Stimulated activated CD8-positive, alpha-beta memory T cell treated with anti-CD3 and anti-CD28 coated beads, Interleukin-15, amount 100 ng/mL, for 1 hour (primary cell): ENCODE measurements around the gene PHLDB2.
A peak's percentile ranks its signal among the peaks of the same experiment; 100 is the strongest.

Experiments
- DNase-seq: peaks from one replicate; pipeline ENCODE4 v3.0.0-alpha.2; 2020; ENCODE audit warnings: low read depth

Gene PHLDB2

GRCh38 chr3:111851511-111851954, 7.5 kb upstream of the PHLDB2 start:
- no peak for DNase-seq

DNA sequence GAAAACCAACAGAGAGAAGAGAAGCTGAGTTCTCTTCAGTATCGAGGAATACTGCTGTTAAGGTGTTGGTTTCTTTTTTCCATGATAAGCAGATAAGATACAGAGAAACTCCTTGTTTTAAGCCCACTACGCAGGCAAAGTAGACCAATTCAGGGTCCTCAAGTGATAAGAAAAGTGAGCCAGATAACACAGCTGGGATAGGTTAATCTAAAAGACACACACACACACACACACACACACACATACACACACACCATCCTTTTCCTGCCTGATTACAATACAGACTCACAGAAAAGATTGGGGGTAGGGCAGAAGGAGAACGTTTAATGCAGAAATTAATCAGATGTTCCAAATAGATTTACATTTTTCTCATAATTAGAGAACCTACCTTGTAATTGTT, 6.5 kb upstream of the PHLDB2 start:
- no peak for DNase-seq

- DNase-seq = no peak
These were observed 6.0 kb upstream of the PHLDB2 start for GRCh38 chr3:111853068-111853467.

- no peak for DNase-seq
These were observed 4.1 kb upstream of the PHLDB2 start for GRCh38 chr3:111854990-111855389.

DNA sequence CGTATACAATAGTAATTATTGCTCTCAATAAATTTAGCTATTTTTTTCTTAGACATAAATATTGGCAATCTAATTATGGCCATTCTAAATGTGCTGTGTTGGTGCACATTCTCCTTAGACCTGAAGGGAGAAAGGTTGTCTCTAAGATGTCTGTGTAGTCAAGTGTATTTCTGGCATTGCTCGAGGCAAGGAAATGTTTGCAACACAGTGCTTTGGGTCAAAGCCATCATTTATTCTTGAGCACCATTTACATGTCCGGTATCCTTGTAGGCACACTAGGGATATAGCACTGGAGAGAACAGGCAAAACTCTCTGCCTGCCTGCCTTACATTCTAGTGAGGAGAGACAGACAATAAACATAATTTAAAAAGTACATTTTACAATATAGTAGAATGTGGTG, 2.6 kb upstream of the PHLDB2 start:
- DNase-seq = no peak

GRCh38 chr3:111857474-111857873, 1.6 kb upstream of the PHLDB2 start:
- no peak for DNase-seq

DNA sequence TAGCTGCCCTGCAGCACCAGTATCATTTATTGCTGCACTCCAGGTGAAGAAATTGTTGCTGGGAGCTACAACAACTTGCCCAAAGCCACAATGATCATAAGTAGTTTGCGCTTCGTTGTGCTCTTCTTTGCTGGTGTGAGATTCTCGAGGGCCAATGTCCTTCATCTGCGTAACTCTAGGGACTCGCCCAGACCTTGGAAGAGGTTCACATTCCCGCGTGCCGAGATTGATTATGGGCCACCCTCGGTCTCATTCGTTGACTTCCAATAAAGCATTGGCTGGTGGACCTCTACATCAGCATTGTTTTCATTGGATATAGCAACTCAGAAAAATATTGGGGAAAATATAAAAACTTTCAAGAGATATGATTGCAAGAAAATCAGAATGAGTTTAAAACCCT, 423 bp upstream of the PHLDB2 start:
- DNase-seq = no peak

DNA sequence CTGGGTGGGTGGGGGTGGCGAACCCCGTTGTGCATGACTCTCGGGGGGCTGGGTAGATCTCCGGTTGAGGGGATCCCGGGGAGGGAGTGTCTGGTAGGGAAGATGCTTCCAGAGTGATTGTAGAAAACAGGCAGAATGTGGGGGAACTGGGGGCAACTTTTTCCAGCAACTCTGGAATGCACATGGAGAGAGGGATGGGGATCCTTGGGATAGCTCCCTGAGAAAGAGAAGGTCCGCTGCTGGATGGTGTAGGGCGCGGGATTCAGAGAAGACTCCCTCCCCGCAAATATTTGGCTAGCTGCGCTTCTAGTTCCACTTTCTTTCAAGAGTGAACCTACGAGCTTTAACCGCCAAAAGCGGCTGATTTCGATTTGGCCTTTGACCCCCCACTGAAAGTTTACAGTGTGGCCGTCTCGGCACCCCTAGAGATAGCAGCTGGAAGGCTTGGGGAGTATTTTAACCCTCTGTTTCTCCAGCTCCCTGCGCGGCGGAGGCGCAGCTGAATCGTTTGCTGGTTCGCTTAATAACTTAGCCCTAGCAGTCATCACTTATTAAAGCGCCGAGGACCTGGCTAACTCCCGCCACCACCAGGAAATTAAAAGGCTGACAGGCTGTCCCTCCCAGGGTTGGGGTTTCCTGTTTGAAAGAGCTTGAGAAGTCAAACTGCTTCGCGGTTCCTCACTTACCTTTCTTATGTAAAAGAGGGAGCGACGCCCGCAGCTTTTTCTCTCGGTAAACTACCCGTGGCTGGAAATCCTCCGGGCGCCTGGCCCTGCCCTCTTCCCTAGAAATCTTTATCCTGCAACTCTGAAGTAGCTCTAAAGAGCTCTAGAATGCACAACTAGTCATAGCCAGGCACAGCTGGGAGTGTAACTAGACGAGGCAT, 1.2 kb downstream of the PHLDB2 start:
- peak; percentile 10 for DNase-seq

GRCh38 chr3:111861391-111861790, 2.3 kb downstream of the PHLDB2 start:
- DNase-seq = no peak

DNA sequence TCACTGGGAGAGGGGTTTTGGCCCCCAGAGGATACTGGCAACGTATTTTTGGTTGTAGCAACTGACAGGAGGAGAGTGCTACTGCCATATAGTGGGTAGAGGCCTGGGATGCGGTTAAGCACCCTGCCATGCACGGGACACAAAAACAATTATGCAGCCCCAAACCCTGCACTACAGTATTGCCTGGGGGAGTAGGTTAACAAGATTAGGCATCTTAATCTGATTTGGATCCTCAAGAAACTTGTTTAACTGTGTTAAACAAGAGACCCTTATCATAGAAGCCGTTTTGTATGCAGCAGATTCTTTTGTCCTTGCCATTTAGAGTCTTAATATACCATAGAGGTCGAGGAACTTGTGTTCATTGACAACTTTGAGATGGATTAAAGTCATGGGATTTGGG, 3.4 kb downstream of the PHLDB2 start:
- DNase-seq = no peak

- DNase-seq = no peak
These were observed 3.9 kb downstream of the PHLDB2 start for GRCh38 chr3:111862974-111863373.

GRCh38 chr3:111863942-111864694, 5.1 kb downstream of the PHLDB2 start:
- no peak for DNase-seq

- DNase-seq = no peak
These were observed 6.0 kb downstream of the PHLDB2 start for GRCh38 chr3:111864821-111865656.

DNA sequence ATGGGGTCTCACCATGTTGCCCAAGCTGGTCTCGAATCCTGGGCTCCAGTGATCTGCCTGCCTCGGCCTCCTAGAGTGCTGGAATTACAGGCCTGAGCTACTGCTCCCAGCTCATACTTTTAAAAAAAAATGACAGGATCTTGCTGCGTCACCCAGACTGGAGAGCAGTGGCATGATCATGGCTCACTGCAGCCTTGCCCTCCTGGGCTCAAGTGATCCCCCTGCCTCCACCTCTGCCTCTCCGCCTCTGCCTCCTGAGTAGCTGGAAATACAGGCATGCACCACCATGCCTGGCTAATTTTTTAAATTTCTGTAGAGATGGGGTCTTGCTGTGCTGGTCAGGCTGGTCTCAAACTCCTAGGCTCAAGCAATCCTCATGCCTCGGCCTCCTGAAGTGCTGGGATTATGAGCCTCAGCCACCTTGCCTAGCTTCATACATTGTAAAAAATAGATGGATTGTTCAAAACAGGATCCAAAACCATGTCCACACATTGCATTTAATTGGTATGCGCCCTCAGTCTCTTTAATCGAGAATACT, 8.9 kb downstream of the PHLDB2 start:
- no peak for DNase-seq

GRCh38 chr3:111870620-111871019, 11.6 kb downstream of the PHLDB2 start:
- no peak for DNase-seq

GRCh38 chr3:111871809-111872623, 13.0 kb downstream of the PHLDB2 start:
- no peak for DNase-seq

DNA sequence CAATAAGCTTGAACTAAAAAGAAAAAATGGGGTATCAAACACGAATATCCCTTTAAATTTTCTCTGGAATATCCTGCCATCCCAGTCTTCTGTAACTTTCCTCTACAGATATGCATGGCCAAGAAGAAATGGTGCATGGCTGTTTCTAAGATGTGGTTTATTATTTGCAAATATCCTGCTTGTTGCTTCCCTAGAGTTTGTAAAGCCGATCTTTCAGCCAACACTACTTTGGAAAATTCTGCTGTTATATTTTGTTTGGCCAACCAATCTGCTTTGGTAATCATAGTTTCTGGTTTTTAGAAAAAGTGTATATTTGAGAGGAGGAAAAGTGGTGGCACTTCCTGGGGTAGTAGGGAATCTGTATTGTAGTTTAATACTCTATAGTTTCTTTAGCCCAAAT, 13.9 kb downstream of the PHLDB2 start:
- no peak for DNase-seq

DNA sequence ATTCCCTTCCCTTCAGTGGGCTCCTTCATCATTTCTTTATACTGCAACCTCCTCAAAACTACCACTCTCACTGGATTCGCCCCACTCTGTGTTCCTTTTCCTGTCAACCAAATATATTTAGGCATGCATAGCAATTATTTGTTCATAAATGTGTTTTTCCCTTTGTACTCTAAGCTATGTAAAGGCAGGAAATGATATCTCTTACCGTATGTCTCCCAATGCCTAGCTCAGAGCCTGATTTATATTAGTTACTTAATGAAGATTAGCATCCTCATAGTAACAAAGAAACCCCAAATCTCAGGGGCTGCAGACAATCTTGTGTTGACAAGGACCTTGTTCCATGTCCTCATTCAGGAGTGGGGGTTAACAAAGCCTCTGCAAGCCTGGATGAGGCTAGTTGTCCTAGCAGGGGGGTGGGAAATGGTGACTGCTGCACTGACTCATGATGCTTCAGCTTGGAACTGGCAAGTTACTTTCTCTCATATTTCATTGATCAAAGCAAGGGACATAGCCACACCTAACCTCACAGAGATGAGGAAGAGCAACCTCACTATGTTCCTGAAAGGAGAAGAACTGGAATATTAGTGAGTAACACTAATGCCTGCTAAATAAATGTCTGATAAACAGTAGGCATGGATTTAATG, 15.2 kb downstream of the PHLDB2 start:
- DNase-seq = no peak

DNA sequence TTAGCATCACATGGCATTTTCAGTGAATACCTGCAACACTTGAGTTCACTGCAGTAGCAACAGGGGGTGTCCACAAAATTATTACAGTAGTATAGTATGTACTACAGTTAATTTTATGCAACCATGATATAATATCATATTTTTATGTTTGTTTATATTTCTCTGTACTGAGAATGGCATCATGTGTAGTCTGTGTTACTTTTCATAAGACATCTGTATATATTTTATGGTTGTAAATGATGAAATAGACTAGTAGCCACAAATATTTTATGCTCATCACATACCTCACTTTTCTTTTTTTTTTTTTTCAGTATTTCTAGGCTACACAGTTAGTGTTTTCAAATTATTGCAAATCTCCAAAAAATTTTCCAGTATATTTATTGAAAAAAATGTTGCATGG, 22.4 kb downstream of the PHLDB2 start:
- DNase-seq = no peak

GRCh38 chr3:111882194-111882593, 23.1 kb downstream of the PHLDB2 start:
- no peak for DNase-seq

DNA sequence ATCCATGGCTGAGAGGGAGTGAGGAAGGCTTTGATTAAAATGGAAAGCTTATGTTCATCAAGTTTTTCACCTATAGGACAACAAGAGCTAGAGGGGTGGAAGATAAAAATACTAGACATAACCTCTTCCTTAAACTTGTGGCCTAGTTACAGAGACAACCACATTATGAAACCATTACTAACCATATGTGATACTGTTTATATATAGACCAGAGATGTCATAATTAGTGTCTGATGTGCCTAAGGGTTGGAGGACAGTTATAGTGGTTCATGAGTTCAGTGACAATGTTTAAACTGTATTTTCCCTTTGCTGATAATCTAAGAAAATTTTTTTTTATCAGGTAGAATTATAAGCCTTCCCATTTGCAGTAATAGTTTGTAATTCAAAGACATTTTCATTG, 23.7 kb downstream of the PHLDB2 start:
- DNase-seq = no peak
